GM12878 (cell line): Measurements from ENCODE around the gene PTTG1. TPM values are rescaled to one million over a fixed set of nuclear protein-coding genes. Genes with fewer than 3 reads are reported as not detected.

Experiments used
- ATAC-seq: fragments of 200-7000 bp; cut with Tn5 transposase; 3 replicates; pipeline ENCODE4 v1.9.1; 2020; ENCODE audit warnings: mild to moderate bottlenecking, moderate library complexity
- BruUV-seq: library from RNA; stranded (reverse); fragments of 400-500 nt; replicated peaks from 2 replicates; lab custom pipeline; 2021; lab: Mats Ljungman, UMichigan
- CTCF ChIA-PET: fragments of 300-600 bp; sonication (Branson Sonifier 250); formaldehyde crosslinking; extraction: SDS; loops from one replicate; lab custom pipeline; 2021; ENCODE audit warnings: inconsistent platforms; lab: Yijun Ruan, JAX
- POLR2A ChIA-PET: fragments of 350-600 bp; formaldehyde crosslinking; extraction: SDS; loops from one replicate; lab custom pipeline; 2021; ENCODE audit warnings: inconsistent platforms; lab: Charles Lee
- RAD21 ChIA-PET: fragments of 300-600 bp; sonication (Branson Sonifier 250); formaldehyde crosslinking; loops from one replicate; lab custom pipeline; 2023; ENCODE audit warnings: antibody characterized with exemption; ENCODE audit not compliant: unreplicated experiment; lab: Charles Lee
- SMC1A ChIA-PET: fragments of 300-600 bp; sonication (Branson Sonifier 250); formaldehyde crosslinking; loops from one replicate; lab custom pipeline; 2023; ENCODE audit not compliant: unreplicated experiment, uncharacterized antibody; lab: Charles Lee
- DNase-seq: peaks from one replicate; pipeline ENCODE4 v3.0.0-alpha.2; 2011; ENCODE audit warnings: low read depth, low spot score
- FAIRE-seq: peaks from 3 replicates; lab custom pipeline; 2011; peaks lifted over from hg19 to GRCh38; lab: Jason Lieb, UNC
- H2AFZ ChIP-seq: 2 replicates; pipeline ENCODE4 v1.6.0; 2011; ENCODE audit warnings: low read depth, low read length, control low read depth; ENCODE audit not compliant: control insufficient read depth
- H3K27ac ChIP-seq: 2 replicates; pipeline ENCODE4 v1.5.1; 2011; ENCODE audit warnings: control low read depth; ENCODE audit not compliant: control insufficient read depth, insufficient read depth
- H3K27me3 ChIP-seq, 2 experiments: replicated peaks in 1 of 2; 2 replicates each; pipeline versions ENCODE4 v1.6.0 to v1.6.1; 2011; ENCODE audit warnings: low read length in 1 of 2; ENCODE audit not compliant: control insufficient read depth in 2 of 2, insufficient read depth in 2 of 2
- H3K36me3 ChIP-seq, 2 experiments: 2 replicates each; pipeline ENCODE4 v1.5.1; 2011; ENCODE audit warnings: low read length in 1 of 2; ENCODE audit not compliant: control insufficient read depth in 2 of 2, insufficient read depth in 2 of 2
- H3K4me1 ChIP-seq: 2 replicates; pipeline ENCODE4 v1.6.1; 2011; ENCODE audit warnings: mild to moderate bottlenecking, low read length, moderate library complexity, mixed read lengths; ENCODE audit not compliant: control insufficient read depth, insufficient read depth
- H3K4me2 ChIP-seq: 2 replicates; pipeline ENCODE4 v1.6.0; 2011; ENCODE audit warnings: control low read depth; ENCODE audit not compliant: control insufficient read depth, insufficient read depth
- H3K4me3 ChIP-seq: fragments of 200-600 bp; sonication (generic); 2 replicates; pipeline ENCODE4 v1.5.1; 2016
- H3K79me2 ChIP-seq: 2 replicates; pipeline ENCODE4 v1.6.0; 2011; ENCODE audit warnings: low read length; ENCODE audit not compliant: control insufficient read depth, insufficient read depth
- H3K9ac ChIP-seq: 2 replicates; pipeline ENCODE4 v1.8.0; 2011; ENCODE audit warnings: low read length, control low read depth, mixed read lengths; ENCODE audit not compliant: control insufficient read depth, insufficient read depth
- H3K9me3 ChIP-seq: replicated peaks from 3 replicates; pipeline ENCODE4 v1.5.1; 2011; ENCODE audit warnings: mild to moderate bottlenecking, low read length; ENCODE audit not compliant: control insufficient read depth, insufficient read depth
- H4K20me1 ChIP-seq: 2 replicates; pipeline ENCODE4 v1.6.0; 2011; ENCODE audit not compliant: control insufficient read depth, insufficient read depth
- KLF5 ChIP-seq: fragments of 450-650 bp; IDR thresholded peaks from 2 replicates; pipeline ENCODE4 v1.6.1; 2014; ENCODE audit warnings: mild to moderate bottlenecking; ENCODE audit not compliant: partially characterized antibody
- RAD21 ChIP-seq: IDR thresholded peaks from 2 replicates; pipeline ENCODE4 v1.6.1; 2011; ENCODE audit warnings: mild to moderate bottlenecking, low read depth, low read length, moderate library complexity; ENCODE audit not compliant: insufficient read depth
- SMC3 ChIP-seq: IDR thresholded peaks from 2 replicates; pipeline ENCODE4 v1.6.1; 2011; ENCODE audit warnings: low read length, improper control_type of control experiment, borderline replicate concordance
- WGBS: methylation state at CpG from one replicate; pipeline ENCODE4 v1.1.6; 2016; ENCODE audit warnings: low lambda C conversion rate; ENCODE audit not compliant: insufficient replicate concordance, insufficient coverage; ENCODE audit errors: missing lambda C conversion rate; 5-methylcytosine and 5-hydroxymethylcytosine counted together
- in situ Hi-C: fragments of 300-500 bp; cut with MboI; formaldehyde crosslinking; loops from 9 replicates; pipeline ENCODE4 v1.14.3; 2018; ENCODE audit warnings: mixed read lengths
- intact Hi-C: fragments of 100-400 bp; cut with micrococcal nuclease; formaldehyde crosslinking; loops from one replicate; pipeline ENCODE4 v1.14.2; 2022; ENCODE audit not compliant: unreplicated experiment
- polyA plus RNA-seq, 11 experiments: library from polyadenylated mRNA; depleted of rRNA in 4 of 11; unstranded in 6 of 11; stranded (reverse) in 5 of 11; fragments of >200 nt; fragmentation: Nextera tagmentation in 4 of 11; fragmentation: Illumina TruSeq in 1 of 11; extraction: Ambion mirVana in 4 of 11; extraction: Trizol in 1 of 11; gene quantifications; 1 replicate in 1 of 11; 2 replicates in 10 of 11; pipeline versions ENCODE4 v1.2.1 to v1.2.3, GENCODE V29; 2011 to 2016; ENCODE audit warnings: inconsistent platforms in 2 of 11, missing spikeins in 2 of 11, low read depth in 1 of 11
- total RNA-seq, 4 experiments: library from RNA; depleted of rRNA in 3 of 4; stranded (reverse); fragments of >200 nt in 3 of 4; fragmentation: Illumina TruSeq in 1 of 4; extraction: Trizol in 1 of 4; gene quantifications; 2 replicates each; pipeline versions ENCODE4 v1.2.1 to v1.2.3, GENCODE V29; 2013 to 2021
- TF ChIP-seq, protein P1 (sequence below), 3 experiments: IDR thresholded peaks in 2 of 3; conservative IDR thresholded peaks in 1 of 3; 2 replicates each; pipeline ENCODE4 v1.5.1; 2011; ENCODE audit warnings: low read depth in 3 of 3, low read length in 3 of 3, mild to moderate bottlenecking in 3 of 3, control low read depth in 2 of 3, moderate library complexity in 2 of 3, inconsistent platforms in 1 of 3, mixed read lengths in 1 of 3; ENCODE audit not compliant: control insufficient read depth in 2 of 3, insufficient read depth in 1 of 3; ENCODE audit errors: extremely low read depth in 1 of 3

Gene PTTG1
- total and polyA plus RNA-seq, 10 of the 15 experiments (the other 5 are each of a cell fraction or from before 2014, with no cell fraction given) = 154 to 1,033 (median 377) TPM

DNA sequence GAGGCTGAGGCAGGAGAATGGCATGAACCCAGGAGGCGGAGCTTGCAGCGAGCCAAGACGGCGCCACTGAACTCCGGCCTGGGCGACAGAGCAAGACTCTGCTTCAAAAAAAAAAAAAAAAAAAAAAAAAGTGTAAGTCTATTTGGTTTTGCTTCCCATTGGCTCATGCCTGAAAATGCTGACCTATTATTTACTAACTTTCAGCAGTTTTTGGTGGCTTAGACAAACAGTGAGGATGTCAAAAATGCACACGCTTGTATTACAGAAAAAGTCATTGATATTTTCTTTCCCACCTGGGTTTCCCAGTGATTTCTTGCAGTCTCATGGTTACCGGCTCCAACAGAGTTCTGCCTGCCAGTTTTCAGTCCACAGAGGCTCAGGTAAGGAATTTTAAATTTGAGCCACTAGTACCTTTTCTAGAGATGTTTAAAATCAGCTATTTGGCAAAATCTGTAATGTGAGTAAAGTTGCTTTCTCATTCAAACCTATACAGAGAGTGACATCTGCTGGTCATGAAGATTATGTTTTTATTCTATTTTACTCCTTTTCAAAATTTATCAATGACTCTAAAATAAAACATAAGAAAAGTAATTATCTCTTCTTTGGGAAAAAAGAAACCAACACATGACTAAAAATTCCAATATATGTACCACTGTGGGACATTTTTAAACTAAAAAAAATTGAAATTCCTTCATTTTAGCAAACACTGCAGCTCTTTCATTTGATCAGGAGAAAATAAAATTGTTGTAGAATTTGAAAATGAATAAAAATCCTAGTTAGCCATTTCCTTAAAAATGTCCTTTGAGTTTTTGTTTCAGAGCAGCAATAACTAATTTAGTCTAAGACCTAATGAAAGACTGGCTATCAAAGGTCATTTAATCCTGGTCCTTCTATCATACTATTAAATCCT is 30.6 kb upstream of the PTTG1 start:
- H3K36me3 ChIP-seq = no peaks in the 10 kb centered on the region
- no peak overlapping the region for H2AFZ ChIP-seq
- no TSS peak for BruUV-seq
- TF ChIP-seq, protein P1, sequence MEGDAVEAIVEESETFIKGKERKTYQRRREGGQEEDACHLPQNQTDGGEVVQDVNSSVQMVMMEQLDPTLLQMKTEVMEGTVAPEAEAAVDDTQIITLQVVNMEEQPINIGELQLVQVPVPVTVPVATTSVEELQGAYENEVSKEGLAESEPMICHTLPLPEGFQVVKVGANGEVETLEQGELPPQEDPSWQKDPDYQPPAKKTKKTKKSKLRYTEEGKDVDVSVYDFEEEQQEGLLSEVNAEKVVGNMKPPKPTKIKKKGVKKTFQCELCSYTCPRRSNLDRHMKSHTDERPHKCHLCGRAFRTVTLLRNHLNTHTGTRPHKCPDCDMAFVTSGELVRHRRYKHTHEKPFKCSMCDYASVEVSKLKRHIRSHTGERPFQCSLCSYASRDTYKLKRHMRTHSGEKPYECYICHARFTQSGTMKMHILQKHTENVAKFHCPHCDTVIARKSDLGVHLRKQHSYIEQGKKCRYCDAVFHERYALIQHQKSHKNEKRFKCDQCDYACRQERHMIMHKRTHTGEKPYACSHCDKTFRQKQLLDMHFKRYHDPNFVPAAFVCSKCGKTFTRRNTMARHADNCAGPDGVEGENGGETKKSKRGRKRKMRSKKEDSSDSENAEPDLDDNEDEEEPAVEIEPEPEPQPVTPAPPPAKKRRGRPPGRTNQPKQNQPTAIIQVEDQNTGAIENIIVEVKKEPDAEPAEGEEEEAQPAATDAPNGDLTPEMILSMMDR (IDR thresholded peaks at IDR 0.05 in 2 of 3, conservative IDR thresholded peaks at IDR 0.05 in 1 of 3; ENCODE audit: control insufficient read depth in 2 of 3, extremely low read depth in 1 of 3, insufficient read depth in 1 of 3, low read depth in 3 of 3, low read length in 3 of 3) = peak; percentile 22 to 62 (median 30); a peak in 4 of 6 replicates
- TF ChIP-seq KLF5 (no peak), RAD21 (peak; percentile 37; the same call in 1 of the 2 replicates), SMC3 (peak; percentile 24; the same call in 1 of the 2 replicates)
- FAIRE-seq (peak; percentile 75), DNase-seq (no peak), ATAC-seq (peak; percentile 69)
- H3K4me2 ChIP-seq = no peak overlapping the region
- SMC1A ChIA-PET = interaction anchor here (0.6 to 6.2 kb wide), 12 partner anchors 8 to 396 kb away, joined by 3 to 42 read pairs (median 4); partner anchors contain the start of genes FAM200C, PTTG1 and SLU7
- H3K9ac ChIP-seq = no peak overlapping the region
- RAD21 ChIA-PET = interaction anchor here (0.6 to 1.5 kb wide), 10 partner anchors 12 to 370 kb away, joined by 3 to 19 read pairs (median 4); no protein-coding TSS in a partner anchor
- no peaks in the 10 kb centered on the region for H3K4me1 ChIP-seq
- intact Hi-C loops = loop anchor here (1.0 to 5.0 kb wide), 3 partner anchors 192 to 369 kb away; no protein-coding TSS in a partner anchor
- no peaks in the 10 kb centered on the region; the same call in 1 of the 3 replicates for H3K9me3 ChIP-seq
- H3K79me2 ChIP-seq = no peaks in the 10 kb centered on the region
- WGBS = 64% methylated on average over 7 of the region's 8 CpGs
- POLR2A ChIA-PET = interaction anchor here (1.2 kb wide), 1 partner anchor 28 kb away, joined by 4 read pairs; the partner anchor contains the start of gene SLU7
- no peak overlapping the region for H3K27ac ChIP-seq
- no peaks in the 10 kb centered on the region for H4K20me1 ChIP-seq
- CTCF ChIA-PET = interaction anchor here (0.7 to 10.2 kb wide), 28 partner anchors 9 to 947 kb away, joined by 3 to 101 read pairs (median 4); partner anchors contain the start of genes C1QTNF2 and FAM200C
- no peak overlapping the region for H3K4me3 ChIP-seq
- in situ Hi-C loops = no loop called here
- H3K27me3 ChIP-seq = no peaks in the 10 kb centered on the region
